Activated CD8-positive, alpha-beta memory T cell treated with anti-CD3 and anti-CD28 coated beads, Interleukin-2, amount 50 U/mL, for 24 hours (primary cell): ENCODE measurements around the gene TCEAL2.
"Not testable (repeated sequence)": the region's sequence is repeated elsewhere in the genome, so short reads cannot be mapped to it uniquely, and the experiment has no call there.

Experiments
- DNase-seq: peaks from one replicate; pipeline ENCODE4 v3.0.0-alpha.2; 2020; ENCODE audit errors: extremely low read depth

TCEAL2 gene

DNA sequence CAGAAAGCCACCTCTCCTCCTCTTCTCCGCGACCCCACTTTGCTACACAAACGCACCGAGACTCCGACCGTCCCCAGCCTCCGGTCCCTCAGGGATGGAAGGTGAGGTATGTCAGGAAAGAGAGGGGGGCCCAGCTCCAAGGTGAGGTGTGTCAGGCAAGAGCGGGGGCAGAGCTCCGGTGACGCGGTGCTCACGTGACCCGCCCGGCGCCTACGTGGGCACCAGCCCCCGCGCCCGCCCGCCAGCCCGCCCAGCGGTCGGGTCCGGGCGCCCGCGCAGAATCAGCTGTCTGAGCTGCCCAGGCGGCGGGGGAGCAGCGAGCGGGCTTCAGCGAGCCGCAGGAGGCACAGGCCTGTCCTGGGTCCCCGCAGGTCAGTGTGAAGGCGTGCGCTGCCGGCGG is at the start of gene TCEAL2:
TSS of gene TCEAL2 (plus strand) at position 244 of the 400 bp plus-strand sequence. CDS start 1,152 bp downstream, outside the sequence.
- DNase-seq, result not testable (repeated sequence)

DNA sequence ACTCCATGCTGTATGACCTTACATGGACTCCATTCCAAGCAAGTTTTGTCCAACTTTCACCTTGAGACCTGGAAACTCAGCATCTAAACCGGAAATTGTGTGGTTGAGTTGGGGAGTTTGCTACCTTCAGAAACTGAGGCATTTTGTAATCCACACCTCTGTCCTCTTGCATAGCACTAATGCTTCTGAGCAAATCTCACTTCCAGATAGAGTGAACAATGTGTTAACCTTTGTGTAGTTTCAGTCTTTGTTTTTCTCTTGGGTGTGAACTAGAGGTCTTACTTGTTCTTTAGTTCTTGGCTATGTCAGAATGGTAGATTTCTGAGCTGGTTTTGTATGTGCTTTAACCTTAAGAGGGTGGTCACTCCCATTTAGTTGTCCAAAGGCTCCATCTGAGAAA is 48.1 kb upstream of the TCEAL2 start:
- no peak for DNase-seq

DNA sequence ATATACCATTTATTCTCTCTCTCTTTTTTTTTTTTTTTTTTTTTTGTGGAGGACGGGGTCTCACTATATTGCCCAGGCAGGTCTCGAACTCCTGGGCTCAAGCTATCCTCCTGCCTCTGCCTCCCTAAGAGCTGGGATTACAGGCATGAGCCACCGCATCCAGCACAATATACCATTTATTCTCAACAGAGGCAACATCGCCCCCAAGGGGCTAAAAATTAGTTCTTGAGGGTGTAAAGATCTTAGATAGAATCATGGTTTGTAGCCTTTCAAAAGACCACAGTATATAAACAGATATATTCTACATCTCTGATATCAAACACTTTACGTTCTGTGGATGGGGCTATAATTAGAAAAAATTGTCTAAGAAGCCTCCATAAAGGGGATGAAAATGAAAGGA is 39.8 kb upstream of the TCEAL2 start:
- no peak for DNase-seq

DNA sequence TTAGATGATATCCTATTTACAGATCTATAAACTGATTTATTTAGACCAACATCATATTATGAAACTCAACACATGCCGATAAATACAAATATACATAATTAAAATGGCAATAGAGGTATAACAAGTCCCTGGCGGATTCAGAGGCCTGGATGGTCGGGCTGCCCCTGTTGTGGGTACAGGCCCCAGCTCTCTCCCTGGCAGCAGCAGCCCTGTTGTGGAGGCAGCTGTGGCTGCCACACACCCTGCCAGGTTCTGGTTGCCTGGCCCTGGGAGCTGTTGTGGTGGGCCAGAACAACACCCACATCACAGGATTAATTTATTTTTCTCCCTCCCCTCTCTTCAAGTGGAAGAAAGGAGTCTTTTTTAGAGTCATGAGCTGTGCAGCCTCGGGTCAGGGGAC is 12.1 kb upstream of the TCEAL2 start:
- DNase-seq, result no peak

DNA sequence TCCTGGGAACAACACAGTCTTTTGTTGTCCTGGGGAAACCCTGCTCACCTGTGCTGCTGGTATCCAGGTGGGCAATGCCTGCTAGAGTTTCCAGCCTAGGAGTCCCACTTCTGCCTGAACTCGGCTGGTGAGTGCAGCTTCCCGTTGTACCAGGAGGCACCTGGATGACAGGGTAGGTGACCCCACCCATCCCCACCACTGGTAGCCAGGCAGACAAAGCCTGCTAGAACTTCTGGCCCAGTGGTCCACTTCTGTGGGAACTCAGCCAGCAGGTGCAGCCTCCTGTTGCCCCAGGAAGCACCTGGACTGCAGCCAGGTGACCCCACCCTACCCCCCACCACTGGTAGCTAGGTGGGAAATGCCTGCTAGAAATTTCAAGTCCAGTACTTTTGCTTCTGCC is 9.7 kb upstream of the TCEAL2 start:
- no peak for DNase-seq

DNA sequence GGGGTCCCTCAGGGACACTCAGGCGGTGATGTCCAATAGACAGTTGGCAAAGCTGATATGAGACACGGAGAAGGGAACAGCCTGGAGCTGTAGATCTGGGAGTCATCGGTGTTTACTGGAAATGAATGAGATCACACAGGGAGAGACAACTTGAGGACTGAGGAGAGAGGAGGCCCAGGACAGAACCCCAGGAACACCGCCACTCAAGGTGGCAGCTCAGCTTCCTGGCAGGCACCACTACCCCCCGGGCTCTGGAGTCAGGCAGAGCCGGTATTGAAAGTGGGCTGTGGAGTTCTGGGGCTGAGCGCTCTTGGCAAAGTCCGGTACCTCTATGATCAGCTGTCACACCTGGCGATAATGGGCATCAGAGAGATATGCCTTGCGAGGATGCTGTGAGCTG is 465 bp upstream of the TCEAL2 start:
- not testable (repeated sequence) for DNase-seq

DNA sequence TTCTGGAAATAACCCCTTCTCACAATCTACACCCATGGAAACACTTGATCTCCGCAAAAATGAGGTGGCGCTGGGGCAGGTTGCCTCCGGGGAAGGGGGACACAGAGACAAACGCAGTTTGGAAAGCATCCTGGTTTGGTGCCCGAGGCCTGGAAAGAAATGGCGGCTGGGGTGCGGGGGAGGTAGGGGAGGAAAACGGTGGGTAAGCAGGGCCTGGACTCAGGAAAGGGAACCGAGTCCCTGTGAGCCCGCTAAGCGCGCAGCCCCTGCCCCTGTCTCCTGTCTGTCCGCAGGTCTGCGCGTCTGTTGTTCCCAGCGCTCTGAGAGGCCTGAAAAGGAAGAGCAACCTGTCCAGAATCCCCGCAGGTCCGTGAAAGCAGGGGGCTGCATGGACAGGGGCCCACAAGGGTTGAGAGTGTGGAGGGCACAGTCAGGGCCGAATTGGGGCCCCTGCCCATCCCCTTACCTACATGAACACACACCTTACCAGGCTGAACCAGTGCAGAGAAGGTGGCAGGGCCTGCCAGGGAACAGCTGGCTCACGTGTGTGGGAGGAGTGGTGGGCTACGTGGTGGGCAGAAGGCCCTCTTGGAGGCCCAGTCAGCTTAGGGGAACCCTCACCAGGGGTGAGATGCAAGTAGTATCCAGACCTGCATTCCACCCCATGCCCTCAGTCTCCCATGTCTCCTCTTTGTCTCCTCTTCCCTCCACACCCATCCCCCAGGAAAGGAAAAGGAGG is 770 bp downstream of the TCEAL2 start:
- not testable (repeated sequence) for DNase-seq

DNA sequence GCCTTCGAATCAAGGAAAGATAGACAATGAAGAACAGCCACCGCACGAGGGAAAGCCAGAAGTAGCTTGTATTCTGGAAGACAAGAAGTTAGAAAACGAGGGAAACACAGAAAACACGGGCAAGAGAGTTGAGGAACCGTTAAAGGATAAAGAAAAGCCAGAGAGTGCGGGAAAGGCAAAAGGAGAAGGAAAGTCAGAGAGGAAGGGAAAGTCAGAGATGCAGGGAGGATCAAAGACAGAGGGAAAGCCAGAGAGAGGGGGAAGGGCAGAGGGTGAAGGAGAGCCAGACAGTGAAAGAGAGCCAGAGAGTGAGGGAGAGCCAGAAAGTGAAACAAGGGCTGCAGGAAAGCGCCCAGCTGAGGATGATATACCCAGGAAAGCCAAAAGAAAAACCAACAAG is 1.4 kb downstream of the TCEAL2 start:
- DNase-seq, result no peak

DNA sequence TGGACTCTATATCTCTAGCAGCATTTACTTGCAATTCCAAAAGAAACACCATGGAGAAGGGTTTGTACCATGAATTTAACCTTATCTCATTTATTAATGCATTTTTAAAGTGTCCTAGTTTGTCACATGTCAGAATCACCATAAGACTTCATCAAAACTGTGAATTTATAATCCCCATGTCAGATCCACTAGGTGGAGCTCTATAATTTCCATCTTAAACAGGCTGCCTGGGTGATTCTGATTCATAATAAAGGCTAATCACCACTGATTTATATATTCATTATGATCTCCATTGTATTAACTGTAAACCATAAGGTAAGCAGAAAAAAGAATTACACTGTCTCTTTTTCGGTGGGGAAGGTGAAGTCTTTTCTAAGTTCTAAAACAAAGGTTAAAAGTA is 4.0 kb downstream of the TCEAL2 start:
- no peak for DNase-seq

DNA sequence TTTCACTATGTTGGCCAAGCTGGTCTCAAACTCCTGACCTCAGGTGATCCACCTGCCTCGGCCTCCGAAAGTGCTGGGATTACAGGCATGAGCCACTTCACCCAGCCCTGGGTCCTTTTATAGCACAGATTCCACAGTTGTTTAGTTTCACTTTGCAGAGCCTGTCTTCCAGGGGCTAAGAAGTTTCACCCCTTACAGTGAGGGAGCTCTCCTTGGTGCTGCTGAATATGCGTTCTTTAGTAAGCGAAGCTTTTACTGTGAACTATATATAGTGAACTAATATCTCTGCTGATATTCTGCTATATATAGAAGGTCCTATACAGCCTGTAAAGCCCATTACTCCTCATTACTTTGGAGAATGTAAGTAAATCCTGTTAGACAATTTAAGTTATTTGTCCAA is 12.6 kb downstream of the TCEAL2 start:
- no peak for DNase-seq

DNA sequence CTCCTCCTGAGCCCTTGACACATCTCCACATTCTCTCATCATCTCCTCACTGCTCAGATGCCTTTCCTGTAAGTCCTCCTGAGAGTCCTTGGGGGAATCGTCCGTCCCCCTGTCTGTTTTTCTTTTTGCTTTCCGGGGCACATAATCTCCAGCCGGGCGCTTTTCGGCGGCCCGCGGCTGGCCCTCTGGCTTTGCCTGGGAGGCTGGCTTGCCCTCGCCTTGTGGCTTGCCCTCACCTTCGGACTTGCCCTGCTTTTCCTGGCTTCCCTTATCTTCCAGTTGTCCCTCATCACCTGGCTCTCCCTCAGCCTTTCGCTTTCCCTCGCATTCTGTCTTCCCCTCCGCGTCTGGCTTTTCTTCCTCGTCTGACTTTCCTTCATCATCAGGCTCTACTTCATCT is 15.4 kb downstream of the TCEAL2 start:
- DNase-seq, result not testable (repeated sequence)

DNA sequence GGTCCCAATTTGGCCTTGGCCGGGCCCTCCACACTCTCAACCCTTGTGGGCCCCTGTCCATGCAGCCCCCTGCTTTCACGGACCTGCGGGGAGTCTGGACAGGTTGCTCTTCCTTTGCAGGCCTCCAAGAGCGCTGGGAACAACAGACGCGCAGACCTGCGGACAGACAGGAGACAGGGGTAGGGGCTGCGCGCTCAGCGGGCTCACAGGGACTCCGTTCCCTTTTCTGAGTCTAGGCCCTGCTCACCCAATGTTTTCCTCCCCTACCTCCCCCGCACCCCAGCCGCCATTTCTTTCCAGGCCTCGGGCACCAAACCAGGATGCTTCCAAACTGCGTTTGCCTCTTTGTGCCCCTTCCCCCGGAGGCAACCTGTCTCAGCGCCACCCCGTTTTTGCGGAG is 16.2 kb downstream of the TCEAL2 start:
- not testable (repeated sequence) for DNase-seq

DNA sequence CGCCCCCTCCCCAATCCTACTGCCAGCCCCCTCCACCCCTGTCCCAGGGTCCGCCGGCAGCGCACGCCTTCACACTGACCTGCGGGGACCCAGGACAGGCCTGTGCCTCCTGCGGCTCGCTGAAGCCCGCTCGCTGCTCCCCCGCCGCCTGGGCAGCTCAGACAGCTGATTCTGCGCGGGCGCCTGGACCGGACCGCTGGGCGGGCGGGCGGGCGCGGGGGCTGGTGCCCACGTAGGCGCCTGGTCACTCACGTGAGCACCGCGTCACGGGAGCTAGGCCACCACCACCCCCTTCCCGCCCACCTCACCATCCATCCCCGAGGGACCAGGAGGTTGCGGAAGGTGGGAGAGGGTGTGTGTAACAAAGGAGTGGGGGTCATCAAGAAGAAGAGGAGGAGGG is 16.8 kb downstream of the TCEAL2 start, which contains the start of gene TCEAL6:
TSS of gene TCEAL6 (minus strand) at position 208 of the 400 bp plus-strand sequence.
- DNase-seq, result not testable (repeated sequence)

DNA sequence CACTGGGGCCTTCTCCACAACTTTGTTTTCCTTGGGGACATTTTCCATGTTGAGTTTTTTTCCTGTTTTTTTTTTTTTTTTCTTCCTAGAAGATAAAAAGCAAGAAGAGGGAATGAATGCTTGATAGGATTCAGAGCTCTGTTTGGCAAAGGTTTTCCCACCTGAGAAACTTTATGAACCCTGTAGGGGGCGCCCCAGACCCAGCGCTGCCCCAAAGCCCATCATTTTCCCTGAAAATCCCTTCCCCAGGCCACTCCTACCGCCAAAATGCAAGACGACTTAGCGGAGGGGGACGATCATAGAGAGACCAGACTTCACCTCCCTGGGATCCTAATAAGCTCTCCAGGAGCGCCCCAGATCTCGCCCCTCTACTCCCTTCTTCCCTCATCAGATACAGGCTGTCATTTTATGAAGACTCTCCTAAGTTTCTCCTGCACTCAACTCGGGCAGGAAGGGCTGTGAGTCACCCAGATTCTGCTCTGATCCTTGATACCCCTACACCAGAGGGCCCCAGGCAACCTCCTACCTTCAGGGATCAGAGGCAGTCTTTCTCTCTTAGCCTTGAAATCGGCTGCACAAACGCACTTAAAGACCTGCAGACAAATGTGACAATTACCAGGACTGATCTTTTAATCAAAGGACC is 28.9 kb downstream of the TCEAL2 start:
- no peak for DNase-seq

DNA sequence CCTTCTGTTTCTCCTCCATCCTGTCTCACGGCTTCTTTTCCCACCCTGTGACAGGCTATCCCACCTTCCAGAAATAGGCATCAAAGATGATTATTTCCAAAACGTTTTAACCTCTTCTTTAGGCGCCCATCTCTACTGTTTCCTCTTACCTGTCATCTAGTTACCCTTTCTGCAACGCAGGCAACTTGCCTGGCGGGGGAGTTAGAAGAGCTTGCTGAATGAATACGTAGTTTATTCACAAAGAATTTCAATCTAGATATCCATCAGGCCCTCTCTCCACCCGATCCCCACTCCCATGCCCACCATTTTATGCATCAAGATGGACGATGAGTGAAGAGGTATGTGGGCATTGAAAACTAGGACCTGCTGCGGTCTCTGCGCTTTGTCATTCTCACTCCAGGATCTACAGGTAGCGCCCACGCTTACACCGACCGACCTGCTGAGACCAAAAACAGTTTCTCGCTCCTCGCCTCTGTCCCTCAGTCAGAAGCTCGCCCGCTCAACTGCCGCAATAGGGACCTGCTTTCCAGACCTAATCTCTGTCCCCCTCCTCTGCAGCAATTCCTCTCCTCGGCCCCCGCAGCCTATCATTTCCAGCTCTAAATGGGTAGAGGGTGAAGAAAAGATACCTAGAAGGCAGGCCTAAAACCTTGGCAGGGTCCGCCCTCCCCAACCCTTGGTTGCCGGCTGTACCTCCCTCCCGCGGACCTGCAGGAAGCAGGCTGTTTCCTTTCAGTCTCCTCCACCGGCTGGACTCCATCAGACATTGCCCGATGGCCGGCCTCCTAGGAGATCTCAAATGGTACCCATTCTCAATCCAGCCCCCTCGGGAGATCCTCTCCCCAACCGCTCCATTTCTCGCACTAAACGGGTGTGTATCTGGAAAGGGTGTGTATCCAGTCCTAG is 29.7 kb downstream of the TCEAL2 start:
- no peak for DNase-seq

DNA sequence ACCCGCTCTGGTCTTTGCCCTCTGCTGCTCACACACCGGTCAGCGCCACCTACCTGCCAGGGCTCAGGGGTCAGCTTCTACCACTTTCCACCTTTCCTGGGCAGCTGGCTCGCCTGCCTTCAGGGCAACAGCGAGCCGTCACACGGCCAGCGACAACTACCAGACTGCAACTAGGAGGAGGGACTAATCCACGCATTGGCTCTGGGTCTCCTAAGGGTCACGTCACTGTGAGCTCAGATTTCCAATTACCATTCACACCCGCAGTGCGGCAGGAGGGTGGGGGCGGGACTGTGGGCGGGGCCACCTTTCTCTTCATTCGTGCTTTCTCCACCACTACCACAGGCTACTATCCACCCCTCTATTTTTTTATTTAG is 30.3 kb downstream of the TCEAL2 start, which contains the start of gene BEX5:
TSS of gene BEX5 (minus strand) at position 172 of the 374 bp plus-strand sequence. CDS start 1,712 bp downstream, outside the sequence.
- DNase-seq, result no peak
